Ovary (tissue), 9 donors: ENCODE results near the gene ADCY9. TPM values are rescaled to one million over a fixed set of nuclear protein-coding genes. Genes with fewer than 3 reads are reported as not detected.

Source experiments
- DNase-seq, 5 donors: peaks; one replicate each; pipeline ENCODE4 v3.0.0-alpha.2; 2019 to 2020
- H3K27ac ChIP-seq, 2 donors: fragments of 200-600 bp; one replicate each; pipeline versions ENCODE4 v1.5.1 to v1.8.0; 2019 to 2022
- H3K27me3 ChIP-seq: fragments of 200-600 bp; one replicate; pipeline ENCODE4 v1.8.0; 2022
- H3K36me3 ChIP-seq: fragments of 200-600 bp; sonication (generic); one replicate; pipeline ENCODE4 v1.5.1; 2019
- H3K4me1 ChIP-seq: one replicate; pipeline ENCODE4 v1.8.1; 2013; ENCODE audit warnings: mild to moderate bottlenecking, moderate library complexity; ENCODE audit not compliant: insufficient read depth
- H3K4me3 ChIP-seq: fragments of 200-600 bp; sonication (generic); one replicate; pipeline ENCODE4 v1.5.1; 2017
- H3K9me3 ChIP-seq, 2 donors: fragments of 200-600 bp in 1 of 2; sonication (generic) in 1 of 2; one replicate each; pipeline versions ENCODE4 v1.5.1 to v1.8.1; 2013 to 2019; ENCODE audit warnings: mild to moderate bottlenecking in 1 of 2, moderate library complexity in 1 of 2
- CTCF ChIP-seq, 3 donors: fragments of 450-650 bp in 2 of 3; fragments of 200-600 bp in 1 of 3; IDR thresholded peaks; one replicate each; pipeline versions ENCODE4 v1.5.1 to v1.8.0; 2016 to 2022; ENCODE audit warnings: antibody characterized with exemption in 3 of 3, mild to moderate bottlenecking in 1 of 3
- EP300 ChIP-seq: sonication (generic); formaldehyde crosslinking; IDR thresholded peaks from one replicate; pipeline ENCODE4 v1.6.1; 2017; ENCODE audit warnings: antibody characterized with exemption
- POLR2A ChIP-seq: fragments of 450-650 bp; IDR thresholded peaks from one replicate; pipeline ENCODE4 v1.6.1; 2017; ENCODE audit warnings: antibody characterized with exemption, mild to moderate bottlenecking, moderate library complexity
- WGBS, 3 donors: extraction: QIAGEN DNeasy Blood & Tissue Kit in 1 of 3; methylation state at CpG; one replicate each; pipeline versions ENCODE4 v1.1.5 to v1.1.7; 2013 to 2017; 5-methylcytosine and 5-hydroxymethylcytosine counted together
- intact Hi-C, 4 donors: fragments of 100-400 bp; cut with DNase I; formaldehyde crosslinking; loops; one replicate each; pipeline versions ENCODE4 v1.11.0 to v1.15.1; 2022 to 2023
- polyA plus RNA-seq, 2 donors: library from polyadenylated mRNA; stranded (reverse); fragments of 200-250 nt in 1 of 2; fragments of 350-450 nt in 1 of 2; fragmentation: Illumina TruSeq in 1 of 2; extraction: RNeasy Lipid Tissue Mini Kit (QIAGEN cat#74804) in 1 of 2; gene quantifications; one replicate each; pipeline ENCODE4 v1.2.3, GENCODE V29; 2013 to 2014
- total RNA-seq, 7 donors: library from RNA; depleted of rRNA in 2 of 7; stranded (reverse); fragments of >200 nt in 2 of 7; fragmentation: NEBNext Ultra II Directional in 3 of 7; extraction: Animal tissue kit (Norgen Biotek cat#: 25700) in 3 of 7; gene quantifications; one replicate each; pipeline versions ENCODE4 v1.1.0 to v1.2.4, GENCODE V29; 2016 to 2023
- donor health status: DM: no; HTN: no; CAD: no; lungs with moderate emphysema.
- donor health status: DM: no; HTN: no; CAD: no.
- donor health status: Bipolar disorder and iron deficiency.
- donor health status: DM: yes; HTN: yes; CAD: no.
- donor health status: DM: no; HTN: no; CAD: no.
- donor health status: DM: yes; HTN: yes; CAD: no.

ADCY9 gene
- total and polyA plus RNA-seq, 9 donors: 10.7 to 31.3 (median 23.3) TPM

GRCh38 chr16:4133897-4134372 is 17.7 kb upstream of the ADCY9 start:
- H3K9me3 ChIP-seq: no peaks in the 10 kb centered on the region
- H3K4me3 ChIP-seq: no peak overlapping the region
- WGBS, 3 donors: 87 to 89% (median 89%) methylated on average over 10 of the region's 10 CpGs
- DNase-seq: no peak
- no peaks in the 10 kb centered on the region for H3K27me3 ChIP-seq
- H3K36me3 ChIP-seq: no peaks in the 10 kb centered on the region
- TF ChIP-seq EP300 (no peak), CTCF (IDR thresholded peaks at IDR 0.05) (no peak), POLR2A (no peak)
- H3K27ac ChIP-seq: no peak overlapping the region
- intact Hi-C loops: no loop called here
- H3K4me1 ChIP-seq: no peaks in the 10 kb centered on the region

GRCh38 chr16:4131621-4132020 is 15.4 kb upstream of the ADCY9 start:
- no peak overlapping the region for H3K4me3 ChIP-seq
- no peak for TF ChIP-seq EP300
- no peak for TF ChIP-seq CTCF (IDR thresholded peaks at IDR 0.05)
- TF ChIP-seq POLR2A: no peak
- no peak overlapping the region for H3K27ac ChIP-seq
- WGBS, 3 donors: 60 to 72% (median 67%) methylated on average over 13 of the region's 13 CpGs
- H3K9me3 ChIP-seq: no peaks in the 10 kb centered on the region
- intact Hi-C loops: no loop called here
- DNase-seq: no peak
- no peaks in the 10 kb centered on the region for H3K27me3 ChIP-seq
- no peaks in the 10 kb centered on the region for H3K4me1 ChIP-seq
- no peaks in the 10 kb centered on the region for H3K36me3 ChIP-seq

GRCh38 chr16:4124535-4125294 is 8.5 kb upstream of the ADCY9 start:
- Histone ChIP-seq H3K27ac (no peak overlapping the region), H3K27me3 (no peaks in the 10 kb centered on the region), H3K4me1 (no peaks in the 10 kb centered on the region), H3K9me3 (no peaks in the 10 kb centered on the region), H3K36me3 (no peaks in the 10 kb centered on the region), H3K4me3 (no peak overlapping the region)
- WGBS, 3 donors: 75 to 86% (median 84%) methylated on average over 12 of the region's 12 CpGs
- intact Hi-C loops: loop anchor here in 1 of 4 donors (10.0 kb wide), 1 partner anchor 110 kb away; no protein-coding TSS in a partner anchor
- TF ChIP-seq POLR2A (no peak), CTCF (IDR thresholded peaks at IDR 0.05) (no peak), EP300 (no peak)
- no peak for DNase-seq

- H3K4me1 ChIP-seq: no peaks in the 10 kb centered on the region
- H3K4me3 ChIP-seq: no peak overlapping the region
- no peak for DNase-seq
- H3K27me3 ChIP-seq: no peaks in the 10 kb centered on the region
- 43 to 54% (median 45%) methylated on average over 16 of the region's 16 CpGs for WGBS, 3 donors
- no peaks in the 10 kb centered on the region for H3K9me3 ChIP-seq
- H3K36me3 ChIP-seq: no peaks in the 10 kb centered on the region
- H3K27ac ChIP-seq: no peak overlapping the region
- intact Hi-C loops: loop anchor here in 1 of 4 donors (10.0 kb wide), 1 partner anchor 111 kb away; no protein-coding TSS in a partner anchor
- no peak for TF ChIP-seq POLR2A
- TF ChIP-seq EP300: no peak
- no peak for TF ChIP-seq CTCF (IDR thresholded peaks at IDR 0.05)
Measured at GRCh38 chr16:4123616-4124300, 7.5 kb upstream of the ADCY9 start.
